Liver (tissue), 9 donors: Measurements from ENCODE around the gene LRRK1. TPM values are rescaled to one million over a fixed set of nuclear protein-coding genes. Genes with fewer than 3 reads are reported as not detected.

Experiments used
- DNase-seq: peaks from one replicate; pipeline ENCODE4 v3.0.0-alpha.2; 2017; ENCODE audit warnings: low spot score
- H3K27ac ChIP-seq, 2 donors: one replicate each; pipeline ENCODE4 v1.7.0; 2013; ENCODE audit warnings: inconsistent platforms in 2 of 2, low read length in 2 of 2, control low read depth in 1 of 2, low read depth in 1 of 2, mild to moderate bottlenecking in 1 of 2
- H3K27me3 ChIP-seq, 4 donors: one replicate each; pipeline versions ENCODE4 v1.6.1 to v1.7.0; 2013; ENCODE audit warnings: low read length in 3 of 4, inconsistent platforms in 1 of 4, mild to moderate bottlenecking in 1 of 4, moderate library complexity in 1 of 4; ENCODE audit not compliant: control insufficient read depth in 4 of 4, insufficient read depth in 4 of 4
- H3K36me3 ChIP-seq, 4 donors: one replicate each; pipeline versions ENCODE4 v1.6.1 to v1.7.0; 2013; ENCODE audit warnings: low read length in 3 of 4, mild to moderate bottlenecking in 3 of 4, low read depth in 1 of 4, moderate library complexity in 1 of 4; ENCODE audit not compliant: control insufficient read depth in 4 of 4, insufficient read depth in 3 of 4
- H3K4me1 ChIP-seq, 4 donors: one replicate each; pipeline versions ENCODE4 v1.6.1 to v1.7.0; 2013; ENCODE audit warnings: low read length in 3 of 4, mild to moderate bottlenecking in 3 of 4, moderate library complexity in 1 of 4; ENCODE audit not compliant: control insufficient read depth in 4 of 4, insufficient read depth in 4 of 4
- H3K4me3 ChIP-seq, 3 donors: one replicate each; pipeline versions ENCODE4 v1.6.1 to v1.7.0; 2013; ENCODE audit warnings: low read length in 3 of 3, control low read depth in 1 of 3, low read depth in 1 of 3, mild to moderate bottlenecking in 1 of 3
- H3K9ac ChIP-seq, 2 donors: one replicate each; pipeline ENCODE4 v1.7.0; 2013; ENCODE audit warnings: low read length in 2 of 2, mild to moderate bottlenecking in 2 of 2, moderate library complexity in 2 of 2, control low read depth in 1 of 2, low read depth in 1 of 2
- H3K9me3 ChIP-seq, 4 donors: one replicate each; pipeline versions ENCODE4 v1.6.1 to v1.7.0; 2013; ENCODE audit warnings: low read length in 3 of 4; ENCODE audit not compliant: control insufficient read depth in 4 of 4
- EGR1 ChIP-seq, 2 donors: IDR thresholded peaks; 2 replicates each; pipeline ENCODE4 v1.6.1; 2016 to 2018; ENCODE audit warnings: antibody characterized with exemption in 2 of 2, low read depth in 2 of 2
- FOXA1 ChIP-seq: IDR thresholded peaks from 2 replicates; pipeline ENCODE4 v1.6.1; 2016; ENCODE audit warnings: antibody characterized with exemption
- FOXA2 ChIP-seq: IDR thresholded peaks from 2 replicates; pipeline ENCODE4 v1.6.1; 2016; ENCODE audit warnings: antibody characterized with exemption
- GABPA ChIP-seq, 2 donors: IDR thresholded peaks in 1 of 2; conservative IDR thresholded peaks in 1 of 2; 2 replicates each; pipeline ENCODE4 v1.6.1; 2016; ENCODE audit warnings: antibody characterized with exemption in 2 of 2, mild to moderate bottlenecking in 1 of 2, moderate library complexity in 1 of 2
- HNF4A ChIP-seq, 2 donors: conservative IDR thresholded peaks; 2 replicates each; pipeline ENCODE4 v1.6.1; 2016; ENCODE audit warnings: antibody characterized with exemption in 2 of 2, mild to moderate bottlenecking in 2 of 2
- HNF4G ChIP-seq: IDR thresholded peaks from 2 replicates; pipeline ENCODE4 v1.6.1; 2016; ENCODE audit warnings: antibody characterized with exemption
- JUND ChIP-seq, 2 donors: IDR thresholded peaks; 2 replicates each; pipeline ENCODE4 v1.6.1; 2016; ENCODE audit warnings: antibody characterized with exemption in 2 of 2
- NR2F2 ChIP-seq: IDR thresholded peaks from 2 replicates; pipeline ENCODE4 v1.6.1; 2016; ENCODE audit warnings: antibody characterized with exemption
- RAD21 ChIP-seq, 2 donors: IDR thresholded peaks; 2 replicates each; pipeline ENCODE4 v1.6.1; 2016; ENCODE audit warnings: antibody characterized with exemption in 2 of 2, mild to moderate bottlenecking in 2 of 2
- REST ChIP-seq: IDR thresholded peaks from 2 replicates; pipeline ENCODE4 v1.6.1; 2016; ENCODE audit warnings: antibody characterized with exemption, mild to moderate bottlenecking
- RXRA ChIP-seq, 2 donors: IDR thresholded peaks; 2 replicates each; pipeline ENCODE4 v1.6.1; 2017 to 2018; ENCODE audit warnings: antibody characterized with exemption in 2 of 2, mild to moderate bottlenecking in 1 of 2
- SP1 ChIP-seq: IDR thresholded peaks from 2 replicates; pipeline ENCODE4 v1.6.1; 2018; ENCODE audit warnings: antibody characterized with exemption, mild to moderate bottlenecking
- YY1 ChIP-seq: IDR thresholded peaks from 2 replicates; pipeline ENCODE4 v1.6.1; 2016; ENCODE audit warnings: antibody characterized with exemption, mild to moderate bottlenecking
- WGBS: extraction: QIAGEN DNeasy Blood & Tissue Kit; methylation state at CpG from one replicate; pipeline ENCODE4 v1.1.7; 2013; 5-methylcytosine and 5-hydroxymethylcytosine counted together
- polyA plus RNA-seq, 2 donors: library from polyadenylated mRNA; stranded (reverse) in 1 of 2; unstranded in 1 of 2; fragments of 200-250 nt in 1 of 2; fragments of >200 nt in 1 of 2; fragmentation: Nextera tagmentation in 1 of 2; extraction: Ambion mirVana in 1 of 2; gene quantifications; one replicate each; pipeline versions ENCODE4 v1.2.1 to v1.2.3, GENCODE V29; 2013 to 2015
- total RNA-seq, 2 donors: library from RNA; depleted of rRNA; stranded (reverse); fragments of >200 nt; gene quantifications; one replicate each; pipeline ENCODE4 v1.2.3, GENCODE V29; 2014
- TF ChIP-seq, protein P1 (sequence below): IDR thresholded peaks from 2 replicates; pipeline ENCODE4 v1.6.1; 2016; ENCODE audit warnings: antibody characterized with exemption
- donor health status: healthy.
- donor health status: healthy.
- donor health status: healthy.
- donor health status: healthy.
- donor health status: healthy.

The LRRK1 gene
- total and polyA plus RNA-seq, 4 donors: 1.2 to 4.4 (median 2.7) TPM

- no peak for TF ChIP-seq REST
- no peak for TF ChIP-seq GABPA (IDR thresholded peaks at IDR 0.05 in 1 of 2, conservative IDR thresholded peaks at IDR 0.05 in 1 of 2)
- TF ChIP-seq EGR1 (IDR thresholded peaks at IDR 0.05; ENCODE audit: low read depth in 2 of 2): no peak
- TF ChIP-seq NR2F2: no peak
- TF ChIP-seq JUND (IDR thresholded peaks at IDR 0.05): no peak
- TF ChIP-seq FOXA2: no peak
- TF ChIP-seq HNF4G: no peak
These were observed 23.7 kb downstream of the LRRK1 start (continued) for GRCh38 chr15:100942656-100943425.

GRCh38 chr15:100944244-100944895, 25.2 kb downstream of the LRRK1 start:
- no peak for DNase-seq
- TF ChIP-seq NR2F2: no peak
- TF ChIP-seq HNF4A (conservative IDR thresholded peaks at IDR 0.05): no peak
- TF ChIP-seq, protein P1, sequence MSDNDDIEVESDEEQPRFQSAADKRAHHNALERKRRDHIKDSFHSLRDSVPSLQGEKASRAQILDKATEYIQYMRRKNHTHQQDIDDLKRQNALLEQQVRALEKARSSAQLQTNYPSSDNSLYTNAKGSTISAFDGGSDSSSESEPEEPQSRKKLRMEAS: no peak
- no peak for TF ChIP-seq RXRA (IDR thresholded peaks at IDR 0.05)
- no peak for TF ChIP-seq FOXA2
- no peak for TF ChIP-seq SP1
- no peak for TF ChIP-seq REST
- no peak for TF ChIP-seq RAD21 (IDR thresholded peaks at IDR 0.05)
- TF ChIP-seq FOXA1: no peak
- no peak for TF ChIP-seq HNF4G
- TF ChIP-seq JUND (IDR thresholded peaks at IDR 0.05): no peak
- no peak for TF ChIP-seq YY1
- H3K9ac ChIP-seq: no peak overlapping the region
- H3K36me3 ChIP-seq: no peaks in the 10 kb centered on the region
- peaks cover 0 to 2% (median 0%) of the 10 kb centered on the region in 4 donors for H3K4me1 ChIP-seq
- no peaks in the 10 kb centered on the region for H3K9me3 ChIP-seq
- 71% methylated on average over 7 of the region's 7 CpGs for WGBS
- H3K27ac ChIP-seq: no peak overlapping the region
- H3K27me3 ChIP-seq: no peaks in the 10 kb centered on the region
- H3K4me3 ChIP-seq: no peak overlapping the region
